GM12801 (cell line): ENCODE results near the gene ABCA10.

Source experiments
- TF ChIP-seq, protein P1 (sequence below): IDR thresholded peaks from one replicate; pipeline ENCODE4 v1.5.1; 2011; ENCODE audit warnings: control low read depth; ENCODE audit not compliant: insufficient read length; ENCODE audit errors: extremely low read depth

The ABCA10 gene

GRCh38 chr17:69175262-69175624 is 53.4 kb downstream of the ABCA10 start:
- TF ChIP-seq, protein P1, sequence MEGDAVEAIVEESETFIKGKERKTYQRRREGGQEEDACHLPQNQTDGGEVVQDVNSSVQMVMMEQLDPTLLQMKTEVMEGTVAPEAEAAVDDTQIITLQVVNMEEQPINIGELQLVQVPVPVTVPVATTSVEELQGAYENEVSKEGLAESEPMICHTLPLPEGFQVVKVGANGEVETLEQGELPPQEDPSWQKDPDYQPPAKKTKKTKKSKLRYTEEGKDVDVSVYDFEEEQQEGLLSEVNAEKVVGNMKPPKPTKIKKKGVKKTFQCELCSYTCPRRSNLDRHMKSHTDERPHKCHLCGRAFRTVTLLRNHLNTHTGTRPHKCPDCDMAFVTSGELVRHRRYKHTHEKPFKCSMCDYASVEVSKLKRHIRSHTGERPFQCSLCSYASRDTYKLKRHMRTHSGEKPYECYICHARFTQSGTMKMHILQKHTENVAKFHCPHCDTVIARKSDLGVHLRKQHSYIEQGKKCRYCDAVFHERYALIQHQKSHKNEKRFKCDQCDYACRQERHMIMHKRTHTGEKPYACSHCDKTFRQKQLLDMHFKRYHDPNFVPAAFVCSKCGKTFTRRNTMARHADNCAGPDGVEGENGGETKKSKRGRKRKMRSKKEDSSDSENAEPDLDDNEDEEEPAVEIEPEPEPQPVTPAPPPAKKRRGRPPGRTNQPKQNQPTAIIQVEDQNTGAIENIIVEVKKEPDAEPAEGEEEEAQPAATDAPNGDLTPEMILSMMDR, result no peak

GRCh38 chr17:69173118-69173517 is 55.5 kb downstream of the ABCA10 start:
- TF ChIP-seq, protein P1, result no peak

DNA sequence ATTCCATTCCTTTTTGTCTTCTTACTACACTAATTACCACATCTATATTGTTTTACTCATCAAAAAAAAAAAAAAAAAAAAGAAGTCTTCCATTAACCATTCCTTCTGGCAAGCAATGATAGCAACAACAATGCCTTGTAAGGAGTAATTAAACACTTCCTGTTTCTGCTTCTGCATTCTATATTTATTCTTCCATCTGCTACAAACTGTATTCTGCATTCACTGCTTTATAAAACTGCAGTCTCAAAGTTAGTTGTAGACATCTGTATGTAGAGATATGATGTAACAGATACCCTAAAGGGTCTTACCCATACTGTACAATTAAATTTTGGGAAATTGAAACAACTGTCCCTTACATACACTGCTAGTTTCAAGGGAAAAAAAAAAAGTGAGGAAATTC is 58.2 kb downstream of the ABCA10 start:
- TF ChIP-seq, protein P1, result no peak

DNA sequence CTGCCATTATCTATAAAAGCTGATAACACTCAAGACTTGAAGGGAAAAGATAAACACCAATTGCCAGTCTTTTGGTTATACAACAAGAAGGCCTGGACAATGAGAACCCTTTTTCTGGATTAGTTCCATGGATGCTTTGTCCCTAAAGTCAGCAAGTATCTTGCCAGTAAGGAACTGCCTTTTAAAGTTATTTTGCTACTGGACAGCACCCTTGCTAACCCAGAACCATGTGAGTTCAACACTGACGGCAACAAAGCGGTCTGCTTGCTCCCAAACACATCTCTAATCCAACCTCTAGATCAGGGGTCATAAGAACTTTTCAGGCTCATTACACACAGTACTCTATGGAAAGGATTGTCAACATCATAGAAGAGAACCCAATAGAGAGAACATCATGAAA is 61.7 kb downstream of the ABCA10 start:
- TF ChIP-seq, protein P1, result no peak

DNA sequence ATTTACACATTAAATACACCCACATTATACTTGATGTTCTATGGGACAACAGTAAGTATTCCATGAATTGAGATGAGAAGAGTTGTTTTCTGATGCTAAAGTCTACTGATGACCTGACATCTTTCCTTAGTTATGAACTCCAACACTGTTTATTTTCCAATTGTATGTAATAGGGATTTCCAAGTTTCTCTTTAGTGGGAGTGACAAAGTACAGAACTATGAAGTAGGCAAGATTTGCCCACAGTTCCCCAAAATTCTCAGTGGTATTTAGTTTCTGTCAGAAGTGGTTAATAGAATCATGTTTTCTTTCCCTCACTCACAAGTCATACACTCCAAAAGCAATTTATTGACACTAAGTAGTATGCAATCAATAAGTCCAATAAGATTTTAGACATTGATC is 64.4 kb downstream of the ABCA10 start:
- TF ChIP-seq, protein P1, result no peak

GRCh38 chr17:69159418-69159817 is 69.2 kb downstream of the ABCA10 start:
- TF ChIP-seq, protein P1, result no peak

DNA sequence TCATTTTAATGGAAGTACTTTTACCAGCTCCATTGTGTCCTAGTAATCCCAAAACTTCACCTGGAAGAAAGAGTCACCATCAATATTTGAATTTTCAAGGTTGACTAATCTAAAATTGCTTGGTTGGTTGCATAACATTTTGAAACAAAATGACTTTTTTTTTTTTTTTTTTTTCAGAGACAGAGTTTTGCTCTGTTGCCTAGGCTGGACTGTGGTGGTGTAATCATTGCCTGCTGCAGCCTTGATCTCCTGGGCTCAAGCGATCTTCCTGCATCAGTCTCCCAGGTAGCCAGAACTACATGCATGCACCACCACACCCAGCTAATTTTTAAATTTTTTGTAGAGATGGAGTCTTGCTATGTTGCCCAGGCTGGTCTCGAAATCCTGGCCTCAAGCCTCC is 74.4 kb downstream of the ABCA10 start:
- TF ChIP-seq, protein P1, result no peak

- TF ChIP-seq, protein P1, result no peak
Observed at GRCh38 chr17:69150333-69150732, 78.3 kb downstream of the ABCA10 start.
